Measurements from ENCODE around the gene USH2A.

DNA sequence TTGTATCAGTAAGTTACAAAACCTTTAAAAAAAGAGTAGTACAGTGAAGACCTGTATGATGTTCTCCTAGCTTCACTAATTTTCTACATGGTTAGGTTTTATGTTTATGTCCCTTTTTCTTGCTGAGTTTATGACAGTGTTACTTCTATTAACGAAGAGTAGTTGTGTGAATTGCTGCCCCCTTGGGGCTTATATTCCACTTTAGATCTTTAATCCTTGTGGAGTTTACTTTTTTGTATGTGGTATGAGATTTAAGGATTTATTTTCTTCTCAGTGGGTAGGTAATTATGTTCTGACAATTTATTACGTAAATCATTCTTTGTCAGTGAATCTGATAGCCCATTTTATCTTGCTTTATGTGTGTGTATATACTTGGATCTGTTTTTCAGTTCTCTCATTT is 841.4 kb downstream of the USH2A start:
- TF ChIP-seq, protein P1, sequence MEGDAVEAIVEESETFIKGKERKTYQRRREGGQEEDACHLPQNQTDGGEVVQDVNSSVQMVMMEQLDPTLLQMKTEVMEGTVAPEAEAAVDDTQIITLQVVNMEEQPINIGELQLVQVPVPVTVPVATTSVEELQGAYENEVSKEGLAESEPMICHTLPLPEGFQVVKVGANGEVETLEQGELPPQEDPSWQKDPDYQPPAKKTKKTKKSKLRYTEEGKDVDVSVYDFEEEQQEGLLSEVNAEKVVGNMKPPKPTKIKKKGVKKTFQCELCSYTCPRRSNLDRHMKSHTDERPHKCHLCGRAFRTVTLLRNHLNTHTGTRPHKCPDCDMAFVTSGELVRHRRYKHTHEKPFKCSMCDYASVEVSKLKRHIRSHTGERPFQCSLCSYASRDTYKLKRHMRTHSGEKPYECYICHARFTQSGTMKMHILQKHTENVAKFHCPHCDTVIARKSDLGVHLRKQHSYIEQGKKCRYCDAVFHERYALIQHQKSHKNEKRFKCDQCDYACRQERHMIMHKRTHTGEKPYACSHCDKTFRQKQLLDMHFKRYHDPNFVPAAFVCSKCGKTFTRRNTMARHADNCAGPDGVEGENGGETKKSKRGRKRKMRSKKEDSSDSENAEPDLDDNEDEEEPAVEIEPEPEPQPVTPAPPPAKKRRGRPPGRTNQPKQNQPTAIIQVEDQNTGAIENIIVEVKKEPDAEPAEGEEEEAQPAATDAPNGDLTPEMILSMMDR (IDR thresholded peaks at IDR 0.05) = no peak
- TF ChIP-seq POLR2A (IDR thresholded peaks at IDR 0.05) = no peak

Measured in adrenal gland (tissue), 5 donors.